ENCODE data around the gene MYH9. TPM values are rescaled to one million over a fixed set of nuclear protein-coding genes. Genes with fewer than 3 reads are reported as not detected.

Gene MYH9
- polyA plus RNA-seq, 1 donor from 2014 or later = 7.1 TPM

DNA sequence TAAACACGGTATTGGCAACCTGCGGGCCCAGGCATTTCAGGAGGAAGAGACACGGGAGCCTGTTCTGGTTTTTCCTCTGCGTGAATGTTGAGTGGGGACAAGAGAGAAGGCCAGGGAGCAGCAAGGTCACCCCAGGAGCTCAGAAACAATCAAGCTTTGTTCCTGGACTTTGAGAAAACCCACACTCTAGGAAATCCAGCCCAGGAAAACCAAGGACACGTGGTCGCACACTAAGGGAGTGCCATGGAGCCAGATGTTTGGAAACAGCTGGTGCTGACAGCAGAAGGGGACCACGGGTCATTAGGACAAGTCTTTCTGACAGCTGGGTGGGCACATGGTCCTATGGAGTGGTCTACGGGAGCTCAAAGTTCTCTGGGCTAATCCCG is 44.1 kb downstream of the MYH9 start:
- Histone ChIP-seq H4K20me1 (ENCODE audit: insufficient read depth) (no peaks in the 10 kb centered on the region), H3K36me3 (ENCODE audit: insufficient read depth, low read length) (no peaks in the 10 kb centered on the region), H3K4me2 (ENCODE audit: low read length) (no peak overlapping the region), H3K27ac (ENCODE audit: low read length) (no peak overlapping the region), H3K79me2 (replicated peaks; ENCODE audit: insufficient read depth, low read length) (no peaks in the 10 kb centered on the region), H3F3A (ENCODE audit: insufficient read depth, low read length, poor library complexity, severe bottlenecking) (no peaks in the 10 kb centered on the region), H3K27me3 (ENCODE audit: insufficient read depth, low read depth, low read length) (no peaks in the 10 kb centered on the region), H2AFZ (ENCODE audit: low read depth, low read length) (no peak overlapping the region), H3K9me3 (ENCODE audit: low read length) (no peaks in the 10 kb centered on the region), H3K9ac (ENCODE audit: low read length) (no peak overlapping the region), H3K9me2 (ENCODE audit: insufficient read depth, low read length) (no peaks in the 10 kb centered on the region), H3K4me3 (ENCODE audit: low read length) (no peak overlapping the region)
- TF ChIP-seq REST (IDR thresholded peaks at IDR 0.05; ENCODE audit: borderline replicate concordance) (no peak), RAD21 (conservative IDR thresholded peaks at IDR 0.05) (no peak), MXI1 (conservative IDR thresholded peaks at IDR 0.05; ENCODE audit: poor library complexity, severe bottlenecking) (no peak)

- Histone ChIP-seq H4K20me1 (ENCODE audit: insufficient read depth) (no peaks in the 10 kb centered on the region), H3K4me2 (ENCODE audit: low read length) (no peak overlapping the region), H3K36me3 (ENCODE audit: insufficient read depth, low read length) (no peaks in the 10 kb centered on the region), H3K27me3 (ENCODE audit: insufficient read depth, low read depth, low read length) (no peaks in the 10 kb centered on the region), H3K9me2 (ENCODE audit: insufficient read depth, low read length) (no peaks in the 10 kb centered on the region), H2AFZ (ENCODE audit: low read depth, low read length) (no peak overlapping the region), H3K79me2 (replicated peaks; ENCODE audit: insufficient read depth, low read length) (no peaks in the 10 kb centered on the region), H3F3A (ENCODE audit: insufficient read depth, low read length, poor library complexity, severe bottlenecking) (no peaks in the 10 kb centered on the region), H3K9me3 (ENCODE audit: low read length) (no peaks in the 10 kb centered on the region), H3K9ac (ENCODE audit: low read length) (no peak overlapping the region), H3K27ac (ENCODE audit: low read length) (no peak overlapping the region), H3K4me3 (ENCODE audit: low read length) (no peak overlapping the region)
- TF ChIP-seq TAF1 (IDR thresholded peaks at IDR 0.05; ENCODE audit: low read depth) (no peak), EP300 (conservative IDR thresholded peaks at IDR 0.05; ENCODE audit: poor library complexity, severe bottlenecking) (no peak), RAD21 (conservative IDR thresholded peaks at IDR 0.05) (no peak), SMC3 (conservative IDR thresholded peaks at IDR 0.05; ENCODE audit: poor library complexity) (no peak), POLR2AphosphoS5 (IDR thresholded peaks at IDR 0.05) (no peak), EZH2 (IDR thresholded peaks at IDR 0.05; ENCODE audit: borderline replicate concordance, insufficient read depth, low read length, poor library complexity, severe bottlenecking) (no peak), REST (IDR thresholded peaks at IDR 0.05; ENCODE audit: borderline replicate concordance) (no peak), MXI1 (conservative IDR thresholded peaks at IDR 0.05; ENCODE audit: poor library complexity, severe bottlenecking) (no peak)
- TF ChIP-seq, protein P1, sequence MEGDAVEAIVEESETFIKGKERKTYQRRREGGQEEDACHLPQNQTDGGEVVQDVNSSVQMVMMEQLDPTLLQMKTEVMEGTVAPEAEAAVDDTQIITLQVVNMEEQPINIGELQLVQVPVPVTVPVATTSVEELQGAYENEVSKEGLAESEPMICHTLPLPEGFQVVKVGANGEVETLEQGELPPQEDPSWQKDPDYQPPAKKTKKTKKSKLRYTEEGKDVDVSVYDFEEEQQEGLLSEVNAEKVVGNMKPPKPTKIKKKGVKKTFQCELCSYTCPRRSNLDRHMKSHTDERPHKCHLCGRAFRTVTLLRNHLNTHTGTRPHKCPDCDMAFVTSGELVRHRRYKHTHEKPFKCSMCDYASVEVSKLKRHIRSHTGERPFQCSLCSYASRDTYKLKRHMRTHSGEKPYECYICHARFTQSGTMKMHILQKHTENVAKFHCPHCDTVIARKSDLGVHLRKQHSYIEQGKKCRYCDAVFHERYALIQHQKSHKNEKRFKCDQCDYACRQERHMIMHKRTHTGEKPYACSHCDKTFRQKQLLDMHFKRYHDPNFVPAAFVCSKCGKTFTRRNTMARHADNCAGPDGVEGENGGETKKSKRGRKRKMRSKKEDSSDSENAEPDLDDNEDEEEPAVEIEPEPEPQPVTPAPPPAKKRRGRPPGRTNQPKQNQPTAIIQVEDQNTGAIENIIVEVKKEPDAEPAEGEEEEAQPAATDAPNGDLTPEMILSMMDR (IDR thresholded peaks at IDR 0.05; ENCODE audit: poor library complexity, severe bottlenecking) = no peak
Observed at GRCh38 chr22:36343070-36343719, 44.6 kb downstream of the MYH9 start.
